HG03575 (cell line): ENCODE data around the gene CYTH1.

Experiments
- ATAC-seq: cut with Tn5 transposase; IDR thresholded peaks from one replicate; pipeline ENCODE4 v1.9.1; 2021; ENCODE audit not compliant: unreplicated experiment, insufficient number of reproducible peaks, low FRiP score; ENCODE audit errors: extremely low read depth

Gene CYTH1

DNA sequence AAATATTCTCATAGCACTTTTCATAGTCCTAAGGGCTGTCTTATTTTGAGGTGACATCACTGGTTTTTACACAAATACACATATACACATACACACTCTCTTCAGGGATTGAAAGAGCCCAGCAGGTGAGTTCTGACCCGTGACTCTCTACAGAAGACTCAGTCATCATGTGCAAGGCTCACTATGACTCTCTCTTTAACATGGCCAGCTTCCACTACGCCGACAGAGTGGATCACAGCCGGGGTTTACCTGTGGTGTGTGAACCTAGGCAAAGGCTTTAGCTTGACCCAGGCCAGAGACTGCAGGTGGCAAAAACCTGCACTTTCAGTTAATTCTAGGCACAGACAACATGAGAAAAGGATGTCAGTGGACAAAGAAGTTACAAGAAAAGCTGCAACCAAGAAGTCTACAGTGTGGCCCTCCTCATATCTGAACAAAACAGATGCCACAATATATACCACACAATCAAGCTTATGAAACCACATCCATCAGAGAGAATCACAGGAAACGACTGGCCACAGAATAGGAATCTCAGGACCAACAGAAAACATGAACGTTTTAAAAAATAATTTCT, 56.5 kb downstream of the CYTH1 start:
- no peak for ATAC-seq

DNA sequence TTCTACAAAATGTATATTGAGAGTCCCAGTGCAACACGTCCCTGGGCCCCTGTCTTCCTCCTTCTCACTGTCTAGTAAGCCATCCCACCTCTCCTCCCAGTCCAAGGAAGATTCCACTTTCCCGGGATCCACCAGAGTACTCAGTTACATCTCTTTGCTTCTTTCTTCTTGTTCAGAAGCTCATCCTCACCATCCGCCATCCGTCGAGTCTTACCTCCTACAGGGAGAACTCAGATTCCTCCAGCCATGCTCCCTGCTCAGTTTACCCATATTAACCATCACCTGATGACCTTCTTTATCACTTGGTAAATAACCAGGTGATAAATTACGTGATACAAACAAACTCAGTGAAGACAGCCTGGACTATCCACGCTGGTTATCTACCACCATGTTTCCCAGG, 57.1 kb downstream of the CYTH1 start:
- no peak for ATAC-seq

GRCh38 chr17:78724544-78724943, 57.5 kb downstream of the CYTH1 start:
- ATAC-seq: no peak

GRCh38 chr17:78723957-78724356, 58.1 kb downstream of the CYTH1 start:
- no peak for ATAC-seq

DNA sequence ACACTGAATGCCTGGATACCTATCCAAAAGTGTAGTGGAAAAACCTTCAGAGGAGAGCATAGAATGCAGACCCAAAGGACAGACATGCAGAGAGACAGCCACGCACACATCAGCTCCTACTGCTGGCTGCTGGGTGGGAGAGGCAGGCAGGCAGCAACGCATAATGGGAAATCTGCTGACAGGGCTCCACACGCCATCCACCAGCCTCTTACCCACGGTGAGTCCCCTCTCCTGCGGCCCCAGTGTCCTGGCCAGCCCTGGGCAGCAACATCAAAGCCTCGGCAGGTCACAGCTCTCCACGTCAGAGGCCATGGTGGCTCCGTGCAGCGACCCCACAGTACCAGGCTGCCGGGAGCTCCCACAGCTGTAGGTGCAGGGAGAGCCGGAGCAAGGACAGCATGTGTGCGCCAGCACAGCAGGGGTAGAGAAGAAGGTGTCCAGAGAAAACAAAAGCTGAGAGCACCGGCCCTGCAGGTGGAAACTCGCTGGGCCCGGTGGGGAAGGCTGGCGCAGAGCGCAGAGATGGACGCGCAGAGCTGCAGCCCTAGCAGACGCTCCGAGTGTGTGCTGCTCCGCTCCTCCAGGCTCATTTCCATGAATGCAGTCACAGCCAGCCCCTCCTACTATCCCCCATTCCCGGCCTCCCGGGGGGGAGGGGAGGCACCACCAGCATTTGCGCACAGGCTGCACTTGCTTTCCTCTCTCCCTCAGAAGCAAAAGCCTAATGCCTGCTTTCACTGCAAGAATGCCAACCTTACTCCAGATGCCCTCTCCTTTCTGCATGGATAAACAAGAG, 58.9 kb downstream of the CYTH1 start:
- no peak for ATAC-seq

DNA sequence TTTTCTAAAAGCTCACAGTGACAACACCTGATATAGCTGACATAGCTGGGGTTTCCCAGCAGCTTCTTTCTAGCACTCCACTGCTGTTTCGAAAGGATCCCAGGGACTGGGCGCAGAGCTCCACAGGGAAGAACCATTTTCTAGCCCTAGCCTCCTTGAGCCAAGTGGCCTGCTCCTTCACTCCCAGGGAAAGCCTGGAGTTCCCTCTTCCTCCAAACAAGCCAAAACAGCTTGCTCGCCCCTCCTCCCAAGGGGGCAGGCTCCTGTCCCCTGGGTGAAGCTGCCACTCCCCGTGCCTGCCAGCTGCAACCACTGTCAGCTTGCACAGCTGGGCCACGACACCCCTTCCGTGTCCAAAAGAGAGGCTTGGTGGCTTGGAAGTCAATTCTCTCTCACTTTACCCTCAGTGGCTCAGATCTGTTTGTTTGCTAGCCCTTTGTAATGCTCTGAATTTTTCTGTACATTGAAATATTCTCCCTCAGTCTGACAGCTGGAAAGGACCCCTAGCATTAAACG, 59.8 kb downstream of the CYTH1 start:
- ATAC-seq: no peak

DNA sequence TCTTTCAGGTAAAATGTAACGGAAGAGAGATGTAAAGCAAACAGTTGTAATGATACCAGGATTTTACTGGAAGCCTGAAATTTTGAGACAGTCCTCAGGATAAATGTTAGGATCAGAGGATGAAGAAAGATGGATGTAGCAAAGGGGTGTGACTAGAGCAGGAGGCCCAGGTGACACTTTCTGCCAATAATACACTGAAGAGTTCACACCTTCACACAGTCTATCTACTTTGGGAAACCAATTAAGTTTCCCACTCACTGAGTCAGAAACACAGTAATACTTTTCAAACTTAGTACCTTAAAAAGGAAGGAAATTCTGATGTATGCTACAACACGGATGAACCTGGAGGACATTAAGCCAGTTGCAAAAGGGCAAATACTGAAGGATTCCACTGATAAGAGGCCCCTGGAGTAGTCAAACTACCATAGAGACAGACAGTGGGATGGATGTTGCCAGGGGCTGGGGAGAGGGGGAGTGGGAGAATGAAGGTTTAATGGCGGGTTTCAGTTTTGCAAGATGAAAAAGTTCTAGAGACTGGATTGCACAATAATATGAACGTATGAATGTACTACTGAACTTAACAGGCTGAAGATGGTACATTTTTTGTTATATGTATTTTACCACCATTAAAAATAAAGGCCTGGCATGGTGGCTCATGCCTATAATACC, 62.3 kb downstream of the CYTH1 start:
- ATAC-seq: no peak

DNA sequence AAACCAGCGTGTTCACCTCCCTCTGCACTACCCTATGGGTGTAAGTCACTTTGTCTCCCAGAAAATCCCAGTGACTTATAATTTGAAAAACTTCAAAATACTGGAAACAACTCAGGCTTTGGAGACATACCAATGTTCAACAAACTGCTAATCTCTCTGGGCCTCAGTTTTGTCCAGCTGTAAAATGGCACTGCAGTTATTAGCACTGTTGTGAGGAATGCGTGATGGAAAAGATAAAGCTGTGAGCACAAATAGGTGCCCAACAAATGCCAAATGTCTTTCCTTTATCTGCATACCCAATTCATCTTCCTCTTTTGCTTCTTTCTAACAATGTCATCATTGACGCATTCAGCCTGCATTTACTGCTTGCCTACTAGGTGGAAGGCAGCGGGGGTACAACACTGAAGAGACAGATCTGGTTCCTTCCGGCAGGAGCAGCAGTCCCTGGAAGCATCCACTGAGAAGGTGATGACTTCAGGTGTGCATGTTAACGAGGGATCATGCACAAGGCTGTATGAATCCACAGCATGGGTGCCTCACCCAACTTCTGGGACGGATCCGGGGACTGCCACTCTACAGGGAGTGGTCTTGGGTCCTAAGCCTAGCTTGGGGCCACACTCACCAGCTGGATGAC, 63.4 kb downstream of the CYTH1 start:
- no peak for ATAC-seq

DNA sequence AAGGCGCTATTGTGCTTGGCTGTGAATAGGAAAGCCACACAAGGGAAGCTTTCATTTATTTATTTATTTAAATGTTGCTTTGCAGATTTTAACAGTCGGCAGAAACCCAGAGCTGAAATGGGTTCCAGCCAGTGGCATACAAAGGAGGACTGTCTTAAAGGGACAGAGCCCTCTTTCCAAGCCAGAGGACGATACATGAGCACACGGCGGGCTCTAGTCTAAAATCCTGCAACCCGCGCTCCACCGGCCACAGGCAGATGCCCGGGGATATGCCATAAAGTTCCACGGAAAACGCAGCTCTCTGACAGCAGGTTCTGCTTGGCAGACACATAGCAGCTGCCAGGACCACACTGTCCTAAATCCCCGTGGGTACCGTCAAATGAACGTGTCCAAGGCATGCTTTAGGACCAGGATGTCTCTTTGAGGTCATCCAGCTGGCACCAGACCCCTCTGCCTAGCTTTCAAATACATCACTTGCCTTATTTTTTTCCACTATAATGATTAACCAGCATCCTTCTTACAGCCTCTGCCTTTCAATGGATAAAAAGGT, 64.6 kb downstream of the CYTH1 start:
- ATAC-seq: no peak

DNA sequence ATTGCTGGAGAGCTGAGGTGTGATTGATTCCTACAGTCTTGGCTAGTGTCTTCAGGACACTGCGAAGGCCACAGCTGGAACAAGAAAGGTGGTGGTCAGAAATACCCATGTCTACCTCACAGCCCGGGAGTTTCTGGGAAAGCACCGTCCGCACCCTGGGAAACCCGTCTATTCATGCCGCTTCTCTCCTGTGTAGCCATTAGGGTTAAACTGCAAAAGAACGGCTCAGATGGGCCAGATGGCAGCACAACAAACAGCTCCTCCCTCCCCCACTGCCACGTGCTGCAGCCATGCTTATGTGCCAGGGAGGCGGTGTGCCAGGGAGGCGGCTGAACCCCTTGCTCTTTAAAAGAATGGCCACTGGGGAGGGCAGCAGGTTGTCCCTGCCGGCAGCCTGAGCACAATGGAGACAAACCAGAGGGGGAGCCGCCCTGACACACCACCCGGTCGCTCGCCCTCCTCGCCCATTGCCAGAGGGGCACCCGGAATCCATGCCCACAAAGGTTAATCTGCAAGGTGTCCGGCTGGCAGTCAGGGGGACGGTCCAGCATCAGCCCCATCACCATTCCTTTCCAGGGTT, 65.2 kb downstream of the CYTH1 start:
- ATAC-seq: no peak

- no peak for ATAC-seq
Measured at GRCh38 chr17:78716292-78716691, 65.8 kb downstream of the CYTH1 start.

DNA sequence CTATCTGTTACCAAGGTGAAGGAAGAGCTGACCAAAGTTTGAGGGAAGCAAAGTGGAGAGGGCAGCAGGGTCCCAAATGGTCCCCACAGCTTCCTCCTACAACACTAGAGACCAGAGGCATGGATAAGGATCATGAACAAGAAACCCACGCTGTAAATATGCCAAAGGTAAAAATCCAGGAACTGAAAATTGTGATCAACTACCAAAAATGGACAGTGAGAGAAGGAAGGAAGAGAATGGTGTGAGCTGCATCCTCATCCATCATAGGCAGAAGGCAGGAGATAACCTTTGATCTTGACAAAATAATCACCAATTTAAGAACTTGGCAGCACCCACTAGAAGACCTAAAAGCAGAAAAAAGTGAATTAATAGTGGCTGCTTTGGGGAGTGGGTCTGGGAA, 66.2 kb downstream of the CYTH1 start:
- ATAC-seq: no peak

- no peak for ATAC-seq
Measured at GRCh38 chr17:78715000-78715771, 66.9 kb downstream of the CYTH1 start.

DNA sequence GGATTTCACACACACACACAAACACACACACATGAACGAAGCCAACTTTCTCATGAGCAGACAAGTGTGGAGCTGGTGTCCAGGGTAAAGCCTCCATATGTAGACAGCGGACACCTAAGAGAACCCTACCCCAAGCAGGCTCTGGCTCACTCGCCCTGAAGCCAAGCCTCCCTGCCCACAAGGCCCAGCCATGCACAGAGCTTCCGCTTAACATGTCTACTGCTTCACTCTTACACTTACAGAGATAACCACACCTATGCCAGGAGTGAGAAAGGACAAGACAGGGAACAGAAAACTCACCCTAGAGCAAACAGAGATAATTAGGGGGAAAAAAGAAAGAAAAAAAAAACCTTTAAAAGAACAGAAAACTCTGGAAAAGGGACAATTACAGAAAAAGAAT, 67.5 kb downstream of the CYTH1 start:
- no peak for ATAC-seq

- no peak for ATAC-seq
Measured at GRCh38 chr17:78712043-78712442, 70.0 kb downstream of the CYTH1 start.

DNA sequence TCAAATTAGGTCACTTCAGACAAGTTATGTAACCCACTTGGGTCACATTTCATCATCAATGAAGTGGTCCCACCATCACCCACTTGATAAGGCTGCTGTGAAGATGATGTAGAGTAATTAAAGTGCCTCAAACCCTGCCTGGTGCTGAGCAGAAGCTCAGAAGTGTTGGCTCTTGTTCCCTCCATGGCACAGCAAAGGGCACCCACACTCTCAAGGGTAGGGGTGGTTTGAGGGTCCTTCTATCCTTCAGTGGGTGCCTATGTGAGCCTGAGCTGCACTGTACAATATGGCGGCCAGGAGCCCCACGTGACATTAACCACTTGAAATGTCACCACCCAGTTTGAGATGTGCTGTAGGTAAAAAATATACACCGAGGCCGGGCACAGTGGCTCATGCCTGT, 71.5 kb downstream of the CYTH1 start:
- no peak for ATAC-seq

DNA sequence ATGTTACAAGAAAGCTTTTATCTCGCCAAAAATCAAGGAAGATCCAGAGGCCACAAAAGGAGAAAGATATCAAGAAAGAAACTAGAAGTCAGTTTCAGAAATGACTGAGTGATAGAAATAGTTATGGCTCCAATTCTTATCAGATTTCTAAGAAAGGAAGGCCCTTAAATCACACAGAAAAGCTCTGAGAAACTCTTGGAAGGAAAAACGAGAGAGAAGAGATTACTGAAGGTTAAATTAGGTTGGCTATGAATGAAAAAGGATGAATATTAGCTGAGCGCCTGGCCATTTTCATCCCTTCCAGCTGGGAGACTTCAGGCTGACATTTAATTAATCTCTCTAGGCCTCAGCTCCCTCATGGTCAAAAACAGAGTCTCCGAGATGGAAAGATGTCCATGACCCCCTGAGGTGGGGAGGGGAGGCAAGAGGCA, 72.3 kb downstream of the CYTH1 start:
- no peak for ATAC-seq

DNA sequence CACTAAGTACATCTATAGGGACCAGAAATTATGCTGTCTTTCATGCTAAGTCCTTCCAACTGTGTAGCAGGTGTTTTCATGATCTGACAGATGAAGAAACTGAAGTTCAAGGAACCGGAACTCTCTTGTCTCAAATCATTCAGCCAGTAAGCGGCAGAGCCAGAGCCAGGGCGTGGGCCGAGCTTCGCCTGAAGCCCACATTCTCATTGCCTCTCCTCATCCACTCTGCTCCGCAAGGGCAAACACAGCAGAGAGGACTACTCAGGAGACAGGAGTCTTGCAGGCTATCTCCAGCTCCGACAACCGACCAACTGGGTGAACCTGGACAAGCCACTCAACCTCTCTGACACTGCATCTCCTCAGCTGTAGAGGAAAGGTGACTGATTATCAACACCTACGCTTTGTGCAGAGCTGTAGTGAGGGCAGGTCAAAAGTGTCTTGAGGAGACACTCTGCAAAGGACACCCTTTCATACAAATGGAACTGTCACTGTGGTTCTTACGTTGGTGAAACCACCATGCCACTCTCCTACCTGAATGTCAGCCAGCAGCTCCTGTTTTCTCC, 72.9 kb downstream of the CYTH1 start:
- no peak for ATAC-seq
